HG03354 (cell line): ENCODE measurements around the gene PSMA4.
"Not testable (repeated sequence)": the region's sequence is repeated elsewhere in the genome, so short reads cannot be mapped to it uniquely, and the experiment has no call there.

Source experiments
- ATAC-seq: cut with Tn5 transposase; IDR thresholded peaks from one replicate; pipeline ENCODE4 v1.9.1; 2021; ENCODE audit warnings: mild to moderate bottlenecking; ENCODE audit not compliant: unreplicated experiment, poor library complexity, severe bottlenecking

The PSMA4 gene

DNA sequence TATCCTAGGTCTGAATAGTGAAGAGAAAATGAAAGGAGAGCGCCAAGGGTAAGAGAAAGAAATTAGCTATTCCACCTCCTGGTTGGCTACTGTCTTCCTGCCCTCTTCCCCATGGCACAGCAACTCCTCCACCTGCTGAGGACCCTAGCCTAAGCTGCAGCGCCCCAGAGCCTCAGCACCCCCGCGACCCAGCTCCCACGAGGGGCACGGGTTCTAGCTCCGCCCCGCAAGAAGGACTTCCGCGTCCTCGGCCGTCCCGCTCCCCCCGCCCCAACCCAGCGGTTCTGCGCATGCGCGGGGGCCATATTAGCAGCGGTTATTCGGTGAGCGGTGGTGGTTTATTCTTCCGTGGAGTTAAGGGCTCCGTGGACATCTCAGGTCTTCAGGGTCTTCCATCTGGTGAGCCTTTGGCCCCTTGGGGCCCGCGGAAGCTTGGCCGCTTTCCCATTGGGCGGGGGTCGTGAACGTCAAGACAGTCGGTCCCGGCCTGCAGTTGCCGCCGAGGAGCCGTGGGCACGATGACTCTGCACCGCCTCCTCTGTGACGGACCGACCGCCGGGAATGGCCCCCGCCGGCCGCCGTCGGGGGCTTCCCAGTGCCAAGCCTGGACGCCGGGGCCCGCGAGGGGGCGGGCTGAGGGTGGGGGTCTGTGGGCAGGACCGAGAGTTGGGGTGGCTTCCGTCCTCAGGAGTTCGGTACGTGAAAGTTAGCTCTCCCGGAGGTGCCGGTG is at the start of gene PSMA4:
TSS of gene PSMA4 (plus strand) at position 304 of the 730 bp plus-strand sequence. CDS start 1,484 bp downstream, outside the sequence.
- peak; percentile 83 for ATAC-seq

DNA sequence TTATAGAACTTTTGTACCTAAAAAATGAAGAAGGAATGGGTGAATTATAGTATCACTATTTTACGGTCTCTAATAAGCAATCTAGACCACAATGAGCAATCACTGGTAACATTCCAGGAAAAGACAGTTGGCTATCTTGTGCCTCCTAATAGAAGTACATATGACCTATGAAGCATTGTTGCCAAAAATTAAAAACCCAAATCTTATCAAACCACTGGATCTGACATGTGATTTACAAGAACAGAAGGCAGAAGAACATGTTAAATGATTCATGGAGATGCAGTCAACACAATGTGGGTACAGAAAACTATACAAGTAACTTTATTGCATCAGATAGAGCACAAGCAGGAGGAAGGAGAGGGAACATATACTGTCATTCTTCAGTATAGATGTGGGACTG is 47.4 kb upstream of the PSMA4 start:
- ATAC-seq = no peak

DNA sequence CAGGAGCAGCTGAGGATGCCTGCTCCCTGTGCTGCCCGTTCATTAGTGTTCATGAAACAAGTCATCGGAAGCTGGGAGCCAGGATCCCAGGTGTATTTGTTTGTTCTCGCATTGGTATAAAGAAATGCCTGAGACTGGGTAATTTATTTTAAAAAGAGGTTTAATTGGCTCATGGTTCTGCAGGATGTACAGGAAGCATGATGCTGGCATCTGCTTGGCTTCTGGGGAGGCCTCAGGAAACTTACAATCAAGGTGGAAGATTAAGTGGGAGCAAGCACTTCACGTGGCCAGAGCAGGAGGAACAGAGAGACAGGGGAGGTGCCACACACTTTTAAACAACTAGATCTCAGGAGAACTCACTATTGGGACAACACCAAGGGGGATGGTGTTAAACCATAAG is 38.4 kb upstream of the PSMA4 start:
- ATAC-seq = no peak

DNA sequence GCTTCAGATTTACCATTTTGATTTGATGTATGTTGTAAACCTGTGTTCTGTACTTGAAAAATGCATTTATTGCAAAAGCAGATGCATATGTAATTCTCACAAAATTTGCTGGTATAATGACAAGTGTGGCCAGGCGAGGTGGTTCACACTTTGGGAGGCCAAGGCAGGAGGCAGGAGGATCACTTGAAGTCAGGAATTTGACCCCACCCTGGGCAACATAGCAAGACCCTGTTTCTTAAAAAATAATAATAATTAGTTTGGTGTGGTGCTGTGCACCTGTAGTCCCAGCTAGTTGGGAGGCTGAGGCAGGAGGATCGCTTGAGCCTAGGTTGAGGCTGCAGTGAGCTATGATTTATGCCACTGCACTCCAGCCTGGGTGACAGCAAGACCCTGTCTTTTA is 37.6 kb upstream of the PSMA4 start:
- ATAC-seq = no peak

DNA sequence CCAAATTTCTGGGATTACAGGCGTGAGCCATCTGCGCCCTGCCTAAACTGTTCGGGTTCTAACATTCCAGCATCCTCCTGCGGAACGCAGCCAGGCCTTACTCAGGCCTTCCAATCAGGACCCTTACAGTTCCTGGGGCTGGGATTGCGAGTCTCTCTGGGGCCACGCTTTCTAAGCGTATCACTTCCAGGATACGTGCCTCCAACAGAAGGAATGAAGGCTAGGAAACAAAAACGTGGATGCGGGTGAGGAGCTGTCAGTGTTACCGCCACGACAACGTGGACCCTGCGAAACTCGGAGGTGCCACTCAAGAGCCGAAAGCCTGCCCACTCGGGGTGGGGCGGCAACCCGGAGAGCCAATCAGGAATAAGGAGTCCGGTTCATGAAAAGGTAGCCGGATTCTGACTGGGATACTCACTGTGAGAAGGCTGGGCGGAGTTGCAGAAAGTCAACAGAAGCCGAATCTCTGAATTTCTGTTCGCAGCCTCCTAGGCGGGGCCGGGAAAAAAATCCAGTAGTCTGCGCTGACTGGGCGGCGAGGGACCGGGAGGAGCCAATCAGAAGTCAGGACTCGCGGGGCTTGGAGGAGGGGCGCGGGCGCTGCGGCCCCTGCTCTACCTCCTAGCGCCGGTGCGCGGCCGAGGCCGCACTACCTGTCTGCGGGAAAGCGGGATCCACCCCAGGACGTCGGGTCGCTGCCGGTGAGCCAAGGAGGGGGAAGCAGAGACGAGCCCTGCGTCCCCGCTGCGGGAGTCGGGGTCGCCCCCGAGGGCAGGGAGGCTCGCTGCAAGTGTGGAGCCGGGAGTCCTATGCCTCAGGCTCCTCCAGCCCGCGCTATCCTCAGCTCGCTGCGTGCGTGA is 33.0 kb upstream of the PSMA4 start, which contains the start of gene HYKK:
TSS of gene HYKK (plus strand) at position 607 of the 860 bp plus-strand sequence. CDS start 5,512 bp downstream, outside the sequence.
- peak; percentile 84 for ATAC-seq

DNA sequence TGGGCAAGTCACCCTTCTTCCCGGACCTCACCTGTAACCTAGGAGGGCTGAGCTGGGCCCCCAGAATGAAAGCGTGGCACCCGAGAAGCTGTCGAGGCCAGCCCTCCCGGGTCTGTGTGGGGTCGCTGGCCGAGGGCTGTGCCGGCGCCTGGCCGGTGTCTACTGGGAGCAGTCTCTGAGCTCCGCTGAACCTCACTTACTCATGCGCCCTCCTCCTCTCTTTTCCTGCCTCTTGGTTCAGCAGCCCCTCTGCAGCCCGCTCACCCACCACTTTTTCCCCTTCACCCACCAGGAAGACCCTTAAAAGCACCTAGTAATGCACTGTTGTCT is 32.4 kb upstream of the PSMA4 start:
- peak; percentile 31 for ATAC-seq

DNA sequence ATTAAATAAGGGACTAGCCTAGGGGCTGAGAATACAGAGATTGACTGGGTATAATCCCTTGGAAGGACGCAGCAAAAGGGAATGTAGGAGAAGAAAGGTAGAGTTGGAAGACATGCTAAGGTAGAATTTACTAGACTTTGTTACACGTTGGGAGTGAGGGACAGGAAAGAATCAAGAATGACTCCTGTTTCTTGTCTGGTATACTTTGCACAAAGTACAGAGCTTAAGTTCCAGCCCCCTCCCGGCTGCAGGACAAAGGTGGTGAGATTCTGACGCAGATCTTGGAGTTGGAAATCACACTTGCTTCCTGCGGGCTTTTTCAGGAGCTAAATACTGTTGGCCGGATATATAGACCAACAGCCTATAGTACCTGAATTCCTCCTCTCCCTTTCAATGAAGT is 32.0 kb upstream of the PSMA4 start:
- ATAC-seq = no peak

DNA sequence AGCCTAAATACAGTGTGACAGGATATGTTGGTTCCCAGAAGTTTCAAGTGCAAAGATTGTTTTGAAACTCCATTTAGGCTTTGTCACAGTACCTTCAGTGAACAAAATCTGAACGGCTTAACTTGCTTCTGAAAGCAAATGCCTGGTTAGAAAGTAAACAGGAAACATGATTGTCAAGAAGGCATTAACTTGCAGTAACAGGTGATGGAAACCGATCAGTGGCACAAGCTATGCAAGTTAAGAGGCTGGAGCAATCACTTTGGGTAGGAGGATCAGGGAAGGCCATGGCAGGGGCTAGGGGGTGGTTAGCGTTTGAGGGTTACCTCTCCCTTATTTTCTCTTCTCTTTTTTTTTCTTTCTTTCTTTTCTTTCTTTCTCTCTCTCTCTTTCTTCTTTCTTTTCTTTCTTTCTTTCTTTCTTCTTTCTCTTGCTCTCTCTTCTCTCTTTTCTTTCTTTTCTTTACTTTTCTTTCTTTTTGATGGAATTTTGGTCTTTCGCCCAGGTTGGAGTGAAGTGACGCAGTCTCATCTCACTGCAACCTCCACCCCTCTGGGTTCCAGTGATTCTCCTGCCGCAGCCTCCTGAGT is 30.4 kb upstream of the PSMA4 start:
- ATAC-seq = no peak

DNA sequence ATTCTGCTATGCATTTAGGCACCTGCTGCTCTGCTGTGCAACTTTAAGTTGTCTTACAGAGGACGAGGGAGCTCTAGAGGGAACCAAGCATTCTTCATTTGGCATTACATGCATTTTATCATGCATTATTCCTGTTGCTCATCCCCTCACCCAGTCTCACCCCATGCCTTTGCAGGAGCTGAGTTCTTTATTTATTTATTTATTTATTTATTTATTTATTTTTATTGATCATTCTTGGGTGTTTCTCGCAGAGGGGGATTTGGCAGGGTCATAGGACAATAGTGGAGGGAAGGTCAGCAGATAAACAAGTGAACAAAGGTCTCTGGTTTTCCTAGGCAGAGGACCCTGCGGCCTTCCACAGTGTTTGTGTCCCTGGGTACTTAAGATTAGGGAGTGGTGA is 20.2 kb upstream of the PSMA4 start:
- not testable (repeated sequence) for ATAC-seq

DNA sequence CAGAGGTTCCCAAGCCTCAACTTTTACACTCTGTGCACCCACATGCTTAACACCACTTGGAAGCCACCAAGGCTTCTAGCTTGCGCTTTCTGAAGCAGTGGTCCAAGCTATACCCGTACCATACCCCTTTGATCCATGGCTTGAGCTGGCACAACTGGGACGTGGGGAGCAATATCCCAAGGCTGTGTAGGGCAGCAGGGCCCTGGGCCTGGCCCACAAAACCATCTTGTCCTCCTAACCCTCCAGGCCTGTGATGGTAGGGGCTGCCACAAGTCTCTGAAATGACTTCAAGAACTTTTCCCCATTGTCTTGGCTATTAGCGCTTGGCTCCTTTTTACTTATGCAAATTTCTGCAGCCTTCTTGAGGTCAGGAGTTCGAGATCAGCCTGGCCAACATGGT is 16.0 kb upstream of the PSMA4 start:
- no peak for ATAC-seq

DNA sequence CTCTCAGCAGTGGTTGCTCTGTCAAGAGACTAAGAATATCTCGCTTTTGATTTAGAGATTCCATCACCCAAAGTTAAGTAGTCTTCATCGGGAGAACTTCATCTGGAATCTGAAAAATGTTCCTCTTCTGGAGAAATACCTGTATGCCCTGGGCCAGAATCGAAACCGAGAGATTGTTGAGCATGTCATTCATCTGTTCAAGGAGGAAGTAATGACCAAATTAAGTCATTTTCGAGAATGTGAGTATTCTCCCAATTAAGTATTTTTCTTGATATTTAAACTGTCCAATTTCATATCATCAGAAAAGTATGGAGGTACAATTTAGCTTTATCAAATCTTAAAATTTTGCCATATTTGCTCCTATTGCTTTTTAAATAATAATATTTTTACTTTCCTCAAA is 12.9 kb upstream of the PSMA4 start:
- ATAC-seq = no peak

DNA sequence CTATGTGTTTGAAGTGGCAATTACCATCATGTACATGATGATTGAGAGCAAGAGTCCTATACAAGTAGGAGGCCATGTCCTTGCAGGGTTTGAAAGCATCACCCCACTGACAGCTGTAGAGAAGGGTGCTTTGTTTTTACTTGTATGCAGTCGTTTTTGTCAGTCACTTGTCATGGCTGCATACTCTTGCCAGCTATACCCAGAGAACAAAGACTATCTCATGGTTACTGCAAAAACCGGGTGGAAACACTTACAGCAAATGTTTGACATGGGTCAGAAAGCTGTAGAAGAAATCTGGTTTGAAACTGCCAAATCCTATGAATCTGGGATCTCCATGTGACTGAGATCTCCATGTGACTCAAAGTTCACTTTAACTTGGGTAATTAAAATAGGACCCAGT is 6.9 kb upstream of the PSMA4 start:
- ATAC-seq = no peak

DNA sequence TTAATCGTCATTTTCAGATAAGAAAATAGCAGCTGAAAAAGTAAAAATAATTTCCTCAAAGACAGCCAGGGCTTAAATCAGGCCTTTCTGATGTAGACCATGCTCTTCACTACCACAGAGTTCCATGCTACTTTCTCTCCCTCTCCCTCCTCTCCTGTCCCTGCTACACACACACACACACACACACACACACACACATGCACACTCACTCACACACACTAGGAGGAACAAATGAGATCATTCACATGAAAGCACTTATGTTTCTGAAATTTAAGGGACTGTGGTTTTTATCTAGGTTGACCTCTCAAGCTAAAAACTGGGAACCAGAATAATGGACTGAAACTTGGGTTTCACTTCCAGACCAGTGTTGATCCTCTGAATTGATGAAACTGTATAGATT is 4.1 kb upstream of the PSMA4 start:
- ATAC-seq = no peak

DNA sequence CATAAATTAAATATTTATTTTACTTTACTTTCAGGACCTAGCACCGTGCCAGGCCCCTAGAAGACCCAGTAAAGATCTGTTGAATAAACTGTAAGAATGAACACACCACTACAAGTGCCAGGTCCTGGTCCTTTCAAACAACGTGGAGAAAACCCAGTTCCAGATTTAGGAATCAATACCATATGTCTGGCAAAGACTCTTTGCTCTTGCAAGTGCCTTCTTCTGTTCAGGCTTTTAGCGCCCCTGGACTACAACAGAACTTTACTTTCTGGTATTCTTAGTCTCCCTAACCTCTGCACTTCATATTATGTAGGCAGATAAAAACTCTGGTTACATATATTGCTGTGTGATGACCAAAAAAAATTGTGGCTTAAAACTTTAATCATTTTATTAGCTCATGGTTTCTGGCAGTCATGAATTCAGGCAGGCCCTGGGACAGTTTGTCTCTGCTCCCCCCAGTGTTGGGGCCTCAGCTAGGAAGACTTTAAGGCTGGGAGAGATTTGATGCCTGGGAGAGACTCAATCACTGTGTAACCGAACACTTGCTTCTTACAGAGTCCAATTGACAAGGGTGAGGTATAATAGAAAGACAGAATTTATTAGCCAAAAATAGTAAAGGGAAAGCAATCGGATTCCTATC is 2.9 kb upstream of the PSMA4 start:
- ATAC-seq = no peak

DNA sequence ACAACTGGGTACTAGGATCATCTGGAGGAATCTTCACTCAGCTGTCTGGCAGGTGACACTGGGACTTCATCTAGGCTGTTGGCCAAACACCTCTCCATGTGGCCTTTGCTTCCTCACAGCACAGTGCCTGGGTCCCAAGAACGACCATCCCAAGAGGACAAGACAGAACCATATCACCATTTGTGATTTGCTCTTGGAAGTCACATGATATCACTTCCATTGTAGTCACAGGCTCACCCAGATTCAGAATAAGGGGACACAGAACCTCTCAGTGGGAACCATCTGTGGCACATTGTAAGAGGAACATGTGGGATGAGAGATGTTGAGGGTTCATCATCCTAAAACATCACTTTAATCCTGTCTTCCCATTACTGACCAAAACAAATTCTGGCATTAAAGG is 1.9 kb upstream of the PSMA4 start:
- no peak for ATAC-seq

DNA sequence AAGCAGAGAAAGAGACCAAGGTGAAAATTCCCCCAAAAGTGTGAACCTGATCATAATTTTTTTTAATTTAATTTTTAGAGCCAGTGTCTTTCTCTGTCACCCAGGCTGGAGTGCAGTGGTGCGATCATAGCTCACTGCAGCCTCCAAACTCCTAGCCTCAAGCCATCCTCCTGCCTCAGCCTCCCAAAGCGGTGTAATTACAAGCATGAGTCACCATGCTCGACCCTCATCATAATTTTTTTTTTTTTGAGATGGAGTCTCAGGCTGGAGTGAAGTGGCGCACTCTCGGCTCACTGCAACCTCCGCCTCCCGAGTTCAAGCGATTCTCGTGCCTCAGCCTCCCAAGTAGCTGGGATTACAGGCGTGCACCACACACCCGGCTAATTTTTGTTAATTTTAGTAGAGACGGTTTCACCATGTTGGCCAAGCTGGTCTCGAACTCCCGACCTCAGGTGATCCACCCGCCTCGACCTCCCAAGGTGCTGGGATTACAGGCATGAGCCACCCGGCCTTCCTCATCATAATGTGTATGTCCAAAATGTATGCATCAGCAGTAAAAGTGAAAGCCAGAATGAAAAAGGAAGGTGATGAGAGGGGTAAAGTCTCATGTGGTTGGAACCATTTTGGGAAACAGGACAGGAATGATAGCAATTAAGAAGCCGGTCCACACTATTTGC is 642 bp upstream of the PSMA4 start:
- peak; percentile 8 for ATAC-seq

DNA sequence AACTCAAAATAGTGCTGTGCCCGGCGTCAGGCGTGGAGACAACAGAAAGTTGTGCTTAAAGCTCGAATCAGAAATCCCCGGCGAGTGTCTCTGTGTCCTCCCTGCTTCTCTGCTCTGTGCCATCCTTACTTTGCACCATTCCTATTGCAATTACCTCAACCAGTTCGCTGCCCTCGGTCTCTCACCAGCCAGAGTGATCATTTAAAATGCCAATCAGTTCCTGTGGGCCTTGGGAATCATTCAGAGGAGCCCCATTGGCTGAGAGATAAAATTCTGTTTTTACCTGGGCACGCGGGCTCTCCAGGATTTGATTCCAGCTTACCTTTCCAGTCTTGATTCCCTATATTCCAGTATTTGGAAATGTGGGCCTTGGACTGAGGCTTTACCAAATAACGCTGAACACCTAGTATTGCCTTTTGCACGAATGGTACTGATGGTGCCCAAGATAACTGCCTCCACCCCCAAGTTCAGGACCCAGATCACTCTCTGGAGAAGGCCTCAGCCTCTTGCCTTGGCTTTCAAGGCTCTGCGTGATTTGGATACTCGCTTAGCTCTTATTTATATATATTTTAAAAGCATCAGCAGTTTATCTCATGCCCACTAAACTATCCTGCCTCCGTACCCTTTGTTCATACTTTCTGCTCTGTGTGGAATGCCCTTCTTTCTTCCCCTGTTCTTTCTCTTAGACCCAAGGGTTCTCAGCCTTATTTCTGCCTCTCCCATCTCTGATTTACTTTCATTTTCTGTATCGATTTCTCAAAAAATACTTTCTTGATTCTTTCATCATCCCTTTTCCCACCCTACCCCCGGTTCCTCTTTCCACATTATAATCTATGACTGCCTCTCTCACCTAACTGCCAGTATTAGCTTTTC is 863 bp downstream of the PSMA4 start:
- no peak for ATAC-seq

DNA sequence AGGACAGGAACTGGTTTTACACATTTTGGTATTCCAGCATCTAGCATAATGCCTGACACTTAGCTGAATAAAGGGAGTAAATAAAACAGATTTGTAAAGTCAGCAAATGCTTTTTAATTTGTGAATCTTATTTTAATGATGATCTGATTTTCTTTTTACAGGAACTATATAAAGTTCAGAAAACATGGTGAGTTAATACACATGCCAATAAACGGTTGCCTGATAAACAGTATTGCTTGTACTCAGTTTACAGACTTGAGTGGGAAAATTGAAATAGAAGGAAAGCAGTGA is 1.4 kb downstream of the PSMA4 start:
- ATAC-seq = no peak

DNA sequence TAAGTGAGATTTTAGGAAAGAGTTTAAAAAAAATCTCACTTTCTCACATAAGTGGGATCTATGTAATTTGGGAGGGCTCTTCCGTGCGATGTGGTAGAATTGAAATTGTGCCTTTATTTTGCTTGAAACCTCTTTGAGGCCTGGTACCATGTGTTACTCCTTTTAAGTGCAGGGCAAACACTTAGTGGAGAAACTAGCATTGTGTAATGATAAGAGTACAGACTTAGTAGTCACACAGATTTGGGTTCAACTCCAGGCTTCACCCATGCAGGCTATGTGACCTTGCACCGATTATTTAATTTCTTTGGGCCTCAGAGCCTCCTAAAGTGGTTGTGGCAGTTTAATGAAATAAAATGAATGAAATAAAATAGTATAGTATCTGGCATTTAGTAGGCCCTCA is 2.4 kb downstream of the PSMA4 start:
- ATAC-seq = no peak
